HG03060 (cell line): ENCODE measurements around the gene OGDHL.
"Not testable (repeated sequence)": the region's sequence is repeated elsewhere in the genome, so short reads cannot be mapped to it uniquely, and the experiment has no call there.

Experiments
- ATAC-seq: cut with Tn5 transposase; IDR thresholded peaks from one replicate; pipeline ENCODE4 v1.9.1; 2021; ENCODE audit warnings: low read depth, moderate number of reproducible peaks; ENCODE audit not compliant: unreplicated experiment

OGDHL gene

DNA sequence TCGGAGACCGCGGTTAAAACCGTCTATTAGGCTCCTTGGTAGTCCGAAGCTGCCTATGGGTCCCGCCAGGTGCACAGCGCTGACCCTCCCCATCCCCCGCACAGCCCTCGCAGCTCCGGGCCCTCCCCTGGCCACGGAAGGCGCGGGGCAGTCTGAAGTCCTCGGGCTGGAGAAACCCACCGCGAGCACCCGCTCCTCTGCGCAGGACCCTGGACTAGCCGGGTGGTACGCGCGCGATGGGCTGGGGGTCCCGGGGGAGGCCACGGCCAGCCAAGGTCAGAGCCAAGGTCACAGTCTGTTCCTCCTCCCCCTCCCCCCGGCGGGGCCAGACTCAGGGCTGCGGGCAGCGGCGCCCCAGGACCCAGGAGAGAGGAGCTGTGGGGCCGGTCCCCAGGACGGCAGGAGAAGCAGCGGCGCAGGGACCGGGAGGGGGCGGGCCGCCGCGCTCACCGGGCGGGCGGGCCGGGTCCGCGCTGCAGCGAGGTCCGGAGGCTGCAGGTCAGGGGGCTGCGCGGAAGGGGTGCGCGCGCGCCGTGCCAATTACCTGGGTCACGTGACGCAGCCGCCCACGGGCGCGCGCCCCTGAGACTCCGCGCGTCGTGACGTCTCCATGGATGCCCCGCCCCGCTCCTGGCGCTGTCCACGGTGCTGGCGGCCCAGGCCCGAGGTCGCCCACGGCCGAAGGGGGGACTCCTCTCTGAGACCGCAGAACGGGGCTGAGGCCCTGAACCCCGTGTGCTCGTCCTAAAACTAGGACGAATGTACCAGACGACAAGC is at the start of gene OGDHL:
TSS of gene OGDHL (minus strand) at position 535 of the 777 bp plus-strand sequence. CDS start 3,731 bp downstream, outside the sequence.
- ATAC-seq: no peak

DNA sequence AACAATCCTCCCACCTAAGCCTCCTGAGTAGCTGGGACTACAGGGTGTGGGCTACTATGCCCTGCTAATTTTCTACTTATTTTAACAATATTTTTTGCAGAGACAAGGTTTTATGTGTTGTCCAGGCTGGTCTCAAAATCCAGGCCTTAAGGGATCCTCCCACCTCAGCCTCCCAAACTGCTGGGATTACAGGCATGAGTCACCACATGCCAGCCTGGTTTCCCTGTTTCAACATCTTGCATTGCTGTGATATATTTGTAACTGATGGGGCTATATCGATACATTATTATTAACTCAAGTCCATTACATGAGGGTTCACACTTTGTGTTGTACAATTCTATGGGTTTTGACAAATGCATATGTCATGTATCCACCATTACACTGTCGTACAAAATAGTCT is 41.9 kb upstream of the OGDHL start:
- ATAC-seq: no peak

DNA sequence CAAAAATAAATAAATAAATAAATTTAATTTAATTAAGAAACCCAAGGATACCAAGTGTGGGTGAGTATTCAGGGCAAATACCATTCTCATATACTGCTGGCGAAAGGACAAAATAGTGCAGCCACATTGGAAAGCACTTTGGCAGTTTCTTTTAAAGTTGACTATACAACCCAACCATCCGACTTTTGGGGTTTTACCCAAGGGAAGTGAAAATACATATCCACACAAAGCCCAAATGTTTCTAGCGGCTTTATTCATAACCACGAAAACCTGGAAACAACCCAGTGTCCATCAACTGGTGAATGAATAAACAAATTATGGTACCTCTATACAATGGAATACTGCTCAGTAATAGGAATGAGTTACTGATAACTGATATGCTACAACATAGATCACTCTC is 36.2 kb upstream of the OGDHL start:
- no peak for ATAC-seq

DNA sequence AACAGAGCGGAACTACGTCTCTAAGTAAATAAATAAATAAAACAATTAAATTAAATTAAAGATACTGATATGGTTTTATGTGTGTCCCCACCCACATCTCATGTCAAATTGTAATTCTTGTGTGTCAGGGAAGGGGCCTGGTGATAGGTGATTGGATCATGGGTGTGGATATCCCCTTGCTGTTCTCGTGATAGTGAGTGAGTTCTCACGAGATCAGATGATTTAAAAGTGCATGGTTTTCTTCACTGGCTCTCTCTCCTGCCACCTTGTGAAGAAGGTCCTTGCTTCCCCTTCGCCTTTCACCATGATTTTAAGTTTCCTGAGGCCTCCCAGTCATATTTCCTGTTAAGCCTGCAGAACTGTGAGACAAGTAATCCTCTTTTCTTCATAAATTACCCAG is 29.0 kb upstream of the OGDHL start:
- ATAC-seq: no peak

DNA sequence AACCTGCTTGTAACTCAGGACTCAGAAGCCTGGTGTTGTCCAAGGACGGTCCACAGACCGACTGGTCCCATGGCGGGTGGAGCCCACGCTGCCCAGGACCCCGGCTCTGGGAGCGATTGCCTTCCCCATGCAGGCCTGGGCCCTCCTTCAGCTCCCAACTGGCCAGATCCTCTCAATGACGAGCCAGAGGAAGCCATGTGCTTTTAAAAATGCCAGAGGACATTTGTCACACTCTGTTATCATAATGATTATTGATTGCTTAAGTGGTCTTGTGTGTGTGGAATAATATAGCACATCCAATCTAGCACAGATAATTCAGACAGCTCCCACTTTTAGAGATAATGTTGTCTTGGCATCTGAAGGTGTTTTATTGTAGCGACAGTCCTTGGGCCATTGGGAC is 22.6 kb upstream of the OGDHL start:
- no peak for ATAC-seq

DNA sequence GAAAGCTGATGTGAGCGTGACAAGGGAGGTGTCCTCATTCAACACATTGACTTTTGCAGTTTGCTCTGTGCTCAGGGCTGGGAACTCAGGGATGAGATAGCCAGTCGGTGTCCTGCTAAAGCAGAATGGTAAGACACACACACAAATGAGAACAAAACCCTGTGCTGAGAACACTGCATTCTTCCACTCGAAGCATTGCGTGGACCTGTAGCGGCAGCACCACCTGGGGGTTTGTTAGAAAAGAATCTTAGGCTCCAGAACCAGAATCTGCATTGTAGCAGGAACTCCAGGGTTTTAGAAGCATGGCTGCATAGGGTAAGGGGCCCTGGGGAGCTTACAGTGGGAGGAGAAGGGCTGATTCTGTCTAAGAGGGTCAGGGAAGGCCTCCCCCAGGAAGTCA is 21.5 kb upstream of the OGDHL start:
- ATAC-seq: no peak

DNA sequence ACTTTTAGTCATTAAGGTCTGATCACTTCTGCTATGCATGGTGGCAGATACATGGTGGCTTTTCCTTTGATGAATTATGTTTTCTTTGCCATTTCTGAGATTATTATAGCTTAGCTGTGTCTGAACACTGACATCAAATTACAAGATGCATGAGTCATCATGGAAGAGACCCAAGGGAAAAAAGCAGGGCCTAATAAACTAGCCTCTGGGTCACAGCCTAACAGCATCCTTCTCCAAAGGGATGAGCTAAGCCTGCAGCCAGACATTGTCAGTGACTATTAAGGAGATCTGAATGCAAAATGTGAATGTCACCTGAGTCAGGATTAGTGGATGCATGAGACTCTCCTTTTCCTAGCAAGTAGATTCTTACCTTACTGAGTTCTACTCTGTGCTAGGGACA is 19.1 kb upstream of the OGDHL start:
- no peak for ATAC-seq

DNA sequence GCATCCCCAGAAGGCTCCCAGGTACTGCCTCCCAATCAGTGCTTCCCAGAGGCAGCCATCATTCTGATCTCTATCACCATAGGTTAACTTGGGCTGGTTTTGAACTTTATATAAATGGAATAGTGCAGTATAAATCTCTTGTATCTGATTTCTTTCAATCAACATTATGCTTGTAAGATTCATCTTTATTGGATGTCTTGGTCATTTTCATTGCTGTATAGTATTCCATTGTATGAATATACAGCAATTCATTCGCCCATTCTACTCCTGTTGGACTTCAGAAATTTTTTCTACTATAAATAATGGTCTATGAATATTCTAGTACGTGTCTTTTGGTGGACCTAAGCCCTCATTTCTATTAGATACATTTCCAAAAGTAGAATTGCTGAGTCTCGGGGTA is 16.1 kb upstream of the OGDHL start:
- ATAC-seq: no peak

DNA sequence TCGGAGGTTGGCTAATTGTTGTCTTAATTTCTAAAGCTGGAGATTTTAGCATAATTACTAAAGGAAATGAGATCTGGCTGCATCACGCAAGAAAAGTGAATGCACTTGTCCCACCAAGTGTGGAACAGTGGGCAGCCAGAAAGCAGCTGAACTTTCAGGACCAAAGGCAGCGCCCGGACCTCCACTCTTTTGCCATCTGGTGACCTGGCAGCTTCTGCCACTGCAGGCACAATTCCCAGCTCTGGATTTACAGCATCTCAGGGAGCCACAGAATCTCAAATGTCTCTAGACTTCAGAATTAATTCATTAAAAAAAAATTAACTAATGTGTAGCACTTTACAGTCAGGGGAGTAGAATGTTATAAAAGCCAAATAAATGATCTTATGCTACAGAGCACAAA is 14.7 kb upstream of the OGDHL start:
- ATAC-seq: no peak

DNA sequence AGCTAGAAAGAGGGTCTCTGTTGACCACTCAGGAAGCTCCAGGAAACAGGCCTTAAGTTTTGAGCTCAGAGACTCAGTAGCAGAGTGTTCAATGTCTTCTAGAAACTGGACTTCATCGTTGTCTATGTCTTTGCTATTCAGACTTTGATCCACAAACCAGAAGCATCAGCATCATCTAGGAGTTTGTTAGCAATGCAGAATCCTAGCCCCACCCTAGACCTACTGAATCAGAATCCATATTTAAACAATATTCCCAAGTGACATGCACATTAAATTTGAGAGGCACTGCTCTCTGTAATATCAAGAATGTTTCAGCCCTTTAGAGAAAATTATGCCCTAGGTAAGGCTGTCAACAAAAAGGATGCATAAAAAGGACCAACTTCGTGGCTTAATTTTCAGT is 12.9 kb upstream of the OGDHL start:
- no peak for ATAC-seq

DNA sequence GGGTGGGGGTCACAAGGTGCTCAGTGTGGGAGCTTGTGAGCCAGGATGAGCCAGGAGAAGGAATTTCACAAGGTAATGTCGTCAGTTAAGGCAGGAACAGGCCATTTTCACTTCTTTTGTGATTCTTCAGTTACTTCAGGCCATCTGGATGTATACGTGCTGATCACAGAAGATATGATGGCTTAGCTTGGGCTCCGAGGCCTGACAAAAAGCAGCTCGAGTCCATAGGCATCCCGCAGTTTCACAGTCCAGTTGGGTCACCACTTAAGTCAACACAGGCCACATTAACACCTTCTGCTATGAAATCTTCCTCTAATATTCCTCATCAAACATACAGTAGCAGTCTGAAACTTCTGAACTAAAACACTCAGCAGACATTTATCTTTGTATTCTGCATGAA is 10.8 kb upstream of the OGDHL start:
- not testable (repeated sequence) for ATAC-seq

DNA sequence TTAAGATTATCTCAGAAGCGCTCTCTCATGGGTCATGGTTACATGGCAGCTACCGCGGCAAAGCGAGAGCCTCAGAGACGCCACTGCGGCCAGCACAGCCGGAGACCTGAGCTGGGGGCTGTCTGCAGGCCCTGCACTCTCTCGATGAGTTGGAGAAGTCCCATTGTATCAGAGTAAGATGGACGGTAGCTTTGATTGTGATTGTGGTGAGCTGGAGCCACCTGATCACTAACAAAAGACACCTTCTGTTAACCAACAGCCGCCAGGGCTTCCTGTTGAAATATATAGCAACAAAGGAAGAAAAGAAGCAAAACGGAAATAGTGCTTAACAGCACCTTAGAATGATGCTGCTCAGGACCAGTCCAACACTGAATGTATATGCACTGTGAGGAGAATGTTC is 8.9 kb upstream of the OGDHL start:
- not testable (repeated sequence) for ATAC-seq

DNA sequence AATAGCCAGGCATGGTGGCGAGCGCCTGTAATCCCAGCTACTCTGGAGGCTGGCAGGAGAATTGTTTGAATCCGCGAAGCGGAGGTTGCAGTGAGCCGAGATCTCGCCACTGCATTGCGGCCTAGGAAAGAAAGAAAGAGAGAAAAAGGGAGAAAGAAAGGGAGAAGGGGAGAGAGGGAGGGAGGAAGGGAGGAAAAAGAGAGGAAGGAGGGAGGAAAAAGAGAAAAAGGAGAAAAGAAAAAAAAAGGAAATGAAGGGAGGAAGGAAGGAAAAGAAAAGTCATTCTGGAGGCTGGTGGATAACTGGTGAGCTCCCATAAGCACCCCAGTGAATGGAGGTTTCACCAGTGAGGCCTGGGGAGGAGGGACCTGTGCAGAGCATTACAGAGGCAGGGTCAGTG is 7.6 kb upstream of the OGDHL start:
- ATAC-seq: no peak

DNA sequence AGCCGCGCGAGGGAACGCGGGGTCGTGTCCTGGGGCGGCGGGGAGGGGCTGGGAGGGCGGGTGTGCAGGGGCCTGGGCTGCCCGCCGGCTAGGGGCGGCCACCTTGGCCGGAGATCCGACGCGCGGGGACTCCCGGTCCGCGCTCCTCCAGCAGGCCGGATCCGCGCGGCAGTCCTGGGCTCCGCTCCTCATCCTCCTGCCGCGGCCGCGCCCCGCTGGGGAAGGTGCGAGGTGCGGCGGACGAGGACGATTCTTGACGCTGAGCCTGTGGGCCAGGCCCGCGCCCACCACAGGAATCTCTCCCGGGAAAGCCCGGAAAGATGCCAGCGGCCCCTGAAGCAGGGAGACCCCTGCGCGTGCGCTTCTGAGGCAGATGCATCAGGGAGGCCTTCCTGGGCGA is 6.6 kb upstream of the OGDHL start:
- ATAC-seq: no peak

DNA sequence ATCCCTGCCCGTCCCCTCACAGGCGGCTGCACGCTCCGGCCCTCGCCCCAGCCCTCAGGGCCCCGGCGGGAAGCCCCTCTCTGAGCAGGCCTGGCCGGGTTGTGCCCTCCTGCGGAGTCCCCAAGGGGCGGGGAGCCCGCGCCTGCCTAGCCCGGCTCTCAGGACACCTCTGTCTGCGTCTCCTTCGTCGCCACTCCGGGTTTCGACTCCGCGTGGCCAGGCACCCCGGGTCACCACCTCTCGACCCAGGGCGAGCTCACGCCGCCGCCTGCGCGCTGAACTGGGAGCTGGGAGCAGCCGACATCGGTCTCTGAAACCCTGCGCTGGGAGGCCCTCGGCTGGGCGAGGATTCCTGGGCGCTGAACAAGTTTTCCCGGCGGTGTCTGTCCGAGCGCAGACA is 6.2 kb upstream of the OGDHL start:
- ATAC-seq: no peak

DNA sequence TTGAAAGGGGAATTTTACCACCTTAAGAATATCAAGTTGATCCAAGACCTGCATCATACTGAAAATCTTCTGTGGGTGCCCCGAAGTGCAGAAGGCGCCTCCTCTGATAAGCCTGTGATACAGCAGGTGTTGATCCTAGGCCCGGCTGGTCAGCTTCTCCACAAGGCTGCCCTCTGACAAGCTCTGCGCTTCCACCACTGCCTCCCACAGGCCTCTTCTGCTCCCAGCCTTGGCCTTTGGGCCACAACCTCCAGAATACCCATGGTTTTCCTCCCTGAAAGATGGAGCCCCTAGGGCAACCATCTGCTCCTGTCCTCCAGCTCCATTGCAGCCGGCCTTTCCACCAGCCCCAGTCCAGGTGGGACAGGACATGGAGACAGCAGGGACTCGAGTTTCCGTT is 5.6 kb upstream of the OGDHL start:
- ATAC-seq: no peak

DNA sequence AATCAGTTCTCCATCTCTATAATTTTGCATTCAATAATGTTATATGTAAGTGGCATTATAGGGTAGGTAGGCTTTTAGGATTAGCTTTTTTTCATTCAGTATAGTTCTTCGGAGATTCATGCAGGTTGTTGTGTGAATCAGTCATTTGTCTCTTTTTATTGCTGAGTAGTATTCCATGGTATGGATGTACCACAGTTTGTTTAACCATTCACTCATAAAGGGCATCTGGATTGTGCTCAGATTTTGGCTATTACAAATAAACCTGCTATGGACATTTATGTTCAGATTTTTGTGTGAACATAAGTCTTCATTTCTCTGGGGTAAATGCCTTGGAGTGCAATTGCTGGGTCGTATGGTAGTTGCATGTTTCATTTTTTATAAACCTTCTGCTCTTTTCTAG is 4.4 kb upstream of the OGDHL start:
- no peak for ATAC-seq

DNA sequence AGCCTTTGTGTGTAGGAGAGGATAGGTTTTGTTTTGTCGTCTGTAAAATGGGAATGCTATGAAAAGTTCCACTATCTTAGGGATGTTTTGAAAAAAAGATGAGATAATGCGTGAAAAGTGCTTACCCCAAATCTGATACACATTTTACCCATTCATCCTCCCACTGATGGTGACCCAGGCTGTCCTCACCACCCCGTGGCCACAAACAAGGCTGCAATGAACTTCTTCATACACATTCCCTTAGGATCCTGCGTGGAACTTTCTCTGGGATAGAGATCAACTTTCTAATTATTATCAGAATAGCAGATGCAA is 399 bp upstream of the OGDHL start:
- no peak for ATAC-seq

DNA sequence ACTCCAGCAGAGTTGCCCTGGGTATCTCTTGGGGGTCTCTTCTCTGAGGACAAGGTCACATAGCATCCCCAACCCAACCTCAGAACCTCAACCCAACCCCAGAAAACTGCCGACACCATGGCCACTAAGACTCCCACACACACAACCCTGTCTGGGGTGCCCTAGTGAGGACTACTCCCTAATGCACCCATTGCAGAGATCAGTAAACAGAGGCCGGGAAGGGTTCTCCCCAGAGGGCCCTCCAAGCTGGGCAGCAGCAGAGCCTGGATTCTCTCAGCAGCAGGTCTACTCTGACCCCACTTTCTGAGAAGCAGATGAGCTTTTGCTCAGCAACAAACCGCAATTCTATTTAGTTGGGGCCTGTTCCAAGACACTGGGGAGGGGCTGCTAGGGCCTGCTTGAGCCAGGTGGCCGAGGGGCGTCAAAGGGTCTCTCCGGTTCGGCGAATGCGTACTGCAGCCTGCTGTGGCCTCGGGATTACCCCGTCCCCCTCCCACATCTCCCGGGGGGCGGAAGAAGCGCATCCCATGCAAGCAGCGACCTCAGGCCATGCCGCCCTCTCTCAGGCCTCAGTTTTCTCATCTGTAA is 828 bp downstream of the OGDHL start:
- ATAC-seq: no peak

DNA sequence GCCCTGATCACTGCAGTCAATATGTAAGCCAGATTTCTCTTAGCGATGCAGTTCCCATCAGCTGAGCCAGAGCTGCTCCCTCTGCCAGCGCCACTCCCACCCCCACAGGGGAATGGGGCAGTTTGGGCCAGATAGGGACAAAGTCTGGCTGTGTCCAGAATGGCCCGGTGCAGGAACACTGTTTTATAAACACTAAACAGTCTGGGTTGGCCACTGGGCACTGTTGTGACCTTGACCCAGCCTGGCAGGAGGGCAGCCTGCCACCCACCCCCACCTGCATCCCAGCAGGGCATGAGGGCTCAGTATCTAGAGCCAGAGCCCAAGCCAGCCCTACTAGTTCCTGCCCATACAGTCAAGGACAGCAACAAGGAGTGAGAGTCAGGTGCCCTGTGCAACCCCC is 1.3 kb downstream of the OGDHL start:
- ATAC-seq: no peak

DNA sequence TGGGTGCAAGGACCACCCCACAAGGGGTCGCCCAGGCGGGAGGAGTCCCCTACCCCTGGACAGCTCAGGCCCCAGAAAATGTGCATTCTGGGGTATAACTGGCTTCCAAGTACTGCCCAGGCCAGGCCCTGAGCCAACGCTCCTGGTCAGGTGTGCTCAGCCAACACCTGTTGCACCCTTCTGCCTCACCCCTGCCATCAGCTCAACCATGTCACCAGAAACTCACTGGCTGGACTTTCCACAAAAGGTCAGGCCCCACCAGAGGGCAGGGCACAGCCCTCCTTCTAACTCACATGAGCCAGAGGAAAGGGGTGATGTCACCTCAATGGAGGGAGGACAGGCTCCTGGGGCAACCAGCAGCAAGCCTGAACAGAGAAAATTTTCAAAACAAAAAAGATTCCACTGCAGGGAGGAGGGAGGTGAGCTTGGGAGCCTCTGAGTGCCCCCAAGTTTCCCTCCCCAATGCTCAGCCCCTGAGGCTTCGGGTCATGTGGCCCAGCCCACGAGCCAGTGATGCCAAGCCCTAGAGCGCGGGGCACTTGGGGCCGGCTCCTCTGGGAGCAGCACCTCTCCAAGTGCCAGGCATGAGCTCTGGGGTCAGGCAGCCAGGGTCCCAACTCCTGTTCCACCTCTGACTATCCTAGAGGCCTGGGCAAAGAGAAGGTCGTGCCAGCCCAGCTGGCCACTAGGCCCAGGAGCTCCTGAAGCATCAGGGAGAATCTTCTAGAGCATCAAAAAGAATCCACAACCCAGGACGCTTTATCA is 2.2 kb downstream of the OGDHL start:
- no peak for ATAC-seq
